Measurements from ENCODE around the gene ZNF473.
"Not testable (repeated sequence)": the region's sequence is repeated elsewhere in the genome, so short reads cannot be mapped to it uniquely, and the experiment has no call there.

Gene ZNF473

GRCh38 chr19:50099696-50100095 is 73.9 kb downstream of the ZNF473 start:
- DNase-seq (ENCODE audit: low spot score): not testable (repeated sequence)

- DNase-seq (ENCODE audit: low spot score): not testable (repeated sequence)
Measured at GRCh38 chr19:50100946-50101345, 75.1 kb downstream of the ZNF473 start.

Measured in CD4-positive, alpha-beta T cell treated with Interleukin-6 at 100 ng/mL for 8 hours (primary cell).